GM11168 (cell line): Measurements from ENCODE around the gene MRRF.
"Not testable (repeated sequence)": the region's sequence is repeated elsewhere in the genome, so short reads cannot be mapped to it uniquely, and the experiment has no call there.

Experiments used
- in situ Hi-C: fragments of 300-500 bp; cut with MboI; formaldehyde crosslinking; loops from one replicate; pipeline ENCODE4 v1.12.0; 2022; ENCODE audit warnings: low sequenced_read_pairs; ENCODE audit not compliant: unreplicated experiment

MRRF gene

DNA sequence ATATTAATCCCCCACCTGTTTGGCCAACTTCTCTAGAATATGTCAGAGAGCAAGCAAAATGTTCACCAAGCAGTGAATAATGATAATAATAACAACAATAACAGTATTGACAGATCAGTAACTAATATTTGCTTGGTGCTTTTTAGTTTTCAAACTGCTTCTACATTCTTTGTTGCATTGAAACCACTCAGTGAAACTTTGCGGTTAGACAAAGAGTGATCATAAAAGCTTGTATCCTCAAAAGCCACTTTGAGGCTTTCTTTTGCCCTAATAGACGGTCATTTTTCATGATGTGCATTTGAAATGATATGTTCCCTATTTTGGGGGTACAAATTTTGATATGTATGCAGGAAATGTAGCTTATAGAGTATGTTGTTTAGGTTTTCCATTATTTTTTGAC lies 62.5 kb downstream of the MRRF start:
- in situ Hi-C loops, result no loop called here

DNA sequence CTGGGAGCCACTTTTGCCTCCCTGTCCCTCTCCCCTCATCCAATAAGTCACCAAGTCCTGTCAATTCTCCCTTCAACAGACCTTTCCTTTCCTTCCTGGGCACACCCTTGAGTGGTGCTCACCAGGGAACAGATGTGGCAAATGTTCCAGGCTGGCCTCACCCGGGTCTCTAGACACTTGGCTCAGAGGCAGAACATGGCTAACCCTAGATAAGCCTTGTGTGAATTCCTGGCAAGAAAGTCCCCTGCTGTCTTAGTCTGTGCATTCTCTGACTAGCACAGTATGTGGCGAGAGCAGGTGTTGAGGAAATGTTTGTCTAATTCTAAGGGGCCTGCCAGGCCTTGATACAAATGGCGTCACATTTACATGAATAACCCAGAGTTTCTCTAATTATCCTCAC lies 64.9 kb downstream of the MRRF start:
- in situ Hi-C loops, result no loop called here

DNA sequence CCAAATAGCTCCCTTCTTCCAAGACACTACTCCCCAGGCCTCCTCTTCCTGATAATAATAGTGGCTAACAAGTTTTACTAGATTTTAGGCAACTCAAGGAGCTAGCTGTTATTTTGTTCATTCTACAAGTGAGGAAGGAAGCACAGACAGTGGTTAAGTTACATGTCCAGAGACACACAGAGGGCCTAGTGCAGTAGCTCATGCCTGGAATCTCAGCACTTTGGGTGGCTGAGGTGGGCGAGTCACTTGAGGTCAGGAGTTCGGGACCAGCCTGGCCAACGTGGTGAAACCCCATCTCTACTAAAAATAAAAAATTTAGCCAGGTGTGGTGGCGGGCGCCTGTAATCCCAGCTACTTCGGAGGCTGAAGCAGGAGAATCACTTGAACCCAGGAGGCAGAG lies 65.8 kb downstream of the MRRF start:
- in situ Hi-C loops, result not testable (repeated sequence)

DNA sequence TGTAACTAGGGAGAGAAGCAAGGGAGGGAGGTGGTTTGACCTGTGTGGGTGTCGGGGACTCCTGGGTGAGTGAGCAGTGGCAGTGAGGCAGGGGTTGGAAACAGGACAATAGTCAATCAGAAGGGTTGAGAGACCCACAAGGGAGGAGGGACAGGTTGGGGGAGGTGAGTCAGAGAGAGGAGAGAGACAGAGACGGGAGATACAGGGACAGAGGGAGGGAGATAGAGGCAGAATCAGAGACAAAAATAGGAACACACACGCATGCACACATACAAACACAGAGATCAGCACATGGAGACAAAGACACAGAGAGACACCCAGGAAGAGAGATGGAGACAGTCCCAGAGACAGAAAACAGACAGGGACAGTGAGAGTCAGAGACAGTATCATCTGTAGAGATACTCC lies 66.8 kb downstream of the MRRF start:
- in situ Hi-C loops, result no loop called here

DNA sequence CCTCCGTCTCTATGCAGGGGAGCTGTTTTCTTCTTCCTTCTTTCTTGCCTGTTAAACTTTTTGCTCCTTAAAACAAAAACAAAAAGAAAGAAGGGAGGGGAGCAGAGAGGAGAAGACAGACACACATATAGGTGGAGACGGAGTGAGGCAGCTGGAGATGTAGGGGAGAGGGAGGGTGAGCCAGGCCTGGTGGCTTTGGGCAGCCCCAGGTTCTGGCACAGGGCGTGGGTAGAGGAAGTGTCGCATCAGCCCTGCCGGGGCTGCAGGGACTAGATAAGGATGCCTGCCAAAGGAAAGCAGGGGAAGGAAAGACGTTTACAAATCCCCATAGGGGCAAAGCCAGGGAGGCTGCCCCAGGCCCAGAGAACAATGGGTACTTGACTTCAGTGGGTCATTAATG lies 67.4 kb downstream of the MRRF start:
- in situ Hi-C loops, result no loop called here

DNA sequence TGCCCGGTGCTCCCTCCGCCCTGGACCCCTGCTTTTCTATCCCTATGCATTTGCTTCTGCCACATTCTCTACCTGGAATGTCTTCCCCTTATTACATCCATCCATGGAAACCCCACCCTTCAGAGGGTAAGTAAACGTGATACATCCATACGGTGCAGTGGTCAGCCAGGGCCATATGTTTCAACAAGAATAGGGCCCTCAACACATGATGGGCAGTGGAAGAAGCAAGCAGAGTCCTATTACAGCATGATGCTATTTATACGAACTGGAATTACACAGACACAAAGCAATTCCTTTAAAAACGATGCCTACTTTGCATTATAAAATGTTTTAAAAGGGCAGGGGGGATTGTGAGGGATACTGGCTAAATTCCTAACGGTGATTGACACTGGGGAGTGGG lies 68.0 kb downstream of the MRRF start:
- in situ Hi-C loops, result no loop called here

DNA sequence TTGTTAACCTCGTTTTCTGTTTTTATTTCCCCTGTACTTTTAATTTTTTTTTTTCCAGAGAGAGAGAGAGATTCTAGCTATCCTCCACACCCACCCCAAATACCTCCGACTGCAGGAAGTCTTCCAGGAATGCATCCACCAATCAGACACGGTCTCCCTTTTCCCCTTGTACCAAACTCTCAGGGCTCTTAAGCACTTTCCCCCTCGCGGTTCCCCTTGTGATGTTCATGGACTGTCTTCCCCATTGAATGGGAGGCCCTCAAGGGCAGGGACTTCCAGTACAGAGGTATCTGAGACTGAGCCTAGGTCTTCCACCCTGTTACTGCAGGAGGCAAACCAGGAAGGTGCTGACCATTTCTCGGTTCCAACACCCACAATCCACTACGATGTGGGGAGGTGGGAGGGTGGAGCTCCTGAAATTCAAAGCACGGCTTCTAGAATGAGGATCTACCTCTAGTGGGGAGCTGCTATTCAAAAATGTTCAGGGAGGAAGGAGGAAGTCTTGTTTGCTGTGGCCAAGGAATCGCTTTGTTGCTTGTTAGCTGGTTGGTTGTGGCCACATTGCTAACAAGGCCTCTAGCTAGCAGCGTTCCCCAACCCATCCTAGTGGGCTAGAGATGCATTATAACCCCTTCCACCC lies 68.6 kb downstream of the MRRF start:
- in situ Hi-C loops, result no loop called here

GRCh38 chr9:122334916-122335315 lies 70.2 kb downstream of the MRRF start:
- in situ Hi-C loops, result no loop called here

GRCh38 chr9:122336189-122336588 lies 71.5 kb downstream of the MRRF start:
- in situ Hi-C loops, result no loop called here

DNA sequence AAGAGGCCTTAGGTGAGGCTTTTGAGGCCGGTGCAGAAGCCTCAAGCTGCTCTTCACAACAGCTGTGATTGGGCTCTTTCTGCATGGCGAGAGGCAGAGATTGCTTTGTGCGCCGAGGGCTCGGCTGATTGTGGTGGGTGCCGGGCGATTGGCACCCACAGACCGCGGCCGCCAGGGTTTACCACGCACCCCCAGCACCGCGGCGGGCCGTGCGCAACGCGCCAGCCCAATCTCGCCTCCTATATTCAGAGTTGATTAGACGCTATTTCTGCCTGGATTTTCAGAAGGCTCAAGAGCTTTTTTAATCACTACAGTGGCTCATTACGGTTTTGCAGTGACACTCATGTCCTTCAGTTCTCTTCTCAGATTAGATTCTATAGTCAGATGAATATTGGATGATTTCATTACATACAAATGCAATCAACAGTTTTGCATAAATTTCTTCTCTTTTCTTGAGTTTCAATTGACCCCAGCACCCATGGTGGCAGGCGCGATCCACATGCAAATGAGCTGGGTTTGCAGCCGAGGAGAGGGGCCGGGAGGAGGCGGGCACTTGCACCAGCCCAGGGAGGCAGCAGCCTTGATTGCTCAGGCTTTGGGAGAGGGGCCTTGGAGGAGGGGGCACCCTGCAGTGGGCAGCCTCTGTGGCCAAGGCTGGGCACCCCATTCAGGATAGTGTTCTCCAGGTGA lies 72.3 kb downstream of the MRRF start:
- in situ Hi-C loops, result no loop called here

- in situ Hi-C loops, result no loop called here
These were observed 72.9 kb downstream of the MRRF start for GRCh38 chr9:122337556-122337929.

GRCh38 chr9:122338536-122338935 lies 73.9 kb downstream of the MRRF start:
- in situ Hi-C loops, result no loop called here

DNA sequence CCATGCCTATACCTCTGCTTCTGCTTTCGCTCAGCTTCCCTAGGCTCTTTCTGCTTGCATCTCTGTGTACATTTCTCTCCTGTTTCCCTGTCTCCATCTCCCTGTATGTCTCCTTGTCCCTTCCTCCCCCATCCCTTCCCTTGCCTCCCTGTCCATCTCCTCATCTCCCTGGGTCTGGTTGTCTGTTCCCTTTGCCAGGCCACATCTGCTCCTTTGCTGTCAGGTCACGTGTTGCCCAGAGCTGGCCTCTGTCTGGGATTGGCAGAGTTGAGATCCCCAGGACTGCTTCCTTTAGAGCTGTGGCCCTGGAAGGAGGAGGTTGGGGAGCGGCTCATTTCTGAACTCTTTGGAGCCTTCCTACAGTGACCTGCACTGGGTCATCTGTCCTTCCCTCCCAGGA lies 74.3 kb downstream of the MRRF start:
- in situ Hi-C loops, result no loop called here

GRCh38 chr9:122339579-122339978 lies 74.9 kb downstream of the MRRF start:
- in situ Hi-C loops, result no loop called here

DNA sequence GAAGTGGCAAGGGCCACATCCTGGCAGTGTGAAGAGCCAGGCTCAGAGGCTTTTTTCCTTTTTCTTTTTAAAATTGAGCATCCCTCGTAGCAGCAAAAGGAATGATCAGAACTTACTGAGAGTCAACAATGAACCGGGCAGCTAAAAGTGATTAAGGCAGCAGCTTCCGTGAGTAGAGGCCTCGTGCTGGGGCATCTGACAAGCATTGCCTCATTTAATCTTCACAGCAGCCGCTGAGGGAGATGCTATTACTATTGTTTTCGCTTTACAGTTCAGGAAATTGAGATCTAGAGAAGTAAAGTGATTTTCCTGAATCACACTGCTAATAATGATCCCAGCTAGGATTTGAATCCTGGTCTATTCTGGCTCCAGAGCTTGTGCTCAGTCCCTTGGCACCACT lies 75.5 kb downstream of the MRRF start:
- in situ Hi-C loops, result no loop called here

DNA sequence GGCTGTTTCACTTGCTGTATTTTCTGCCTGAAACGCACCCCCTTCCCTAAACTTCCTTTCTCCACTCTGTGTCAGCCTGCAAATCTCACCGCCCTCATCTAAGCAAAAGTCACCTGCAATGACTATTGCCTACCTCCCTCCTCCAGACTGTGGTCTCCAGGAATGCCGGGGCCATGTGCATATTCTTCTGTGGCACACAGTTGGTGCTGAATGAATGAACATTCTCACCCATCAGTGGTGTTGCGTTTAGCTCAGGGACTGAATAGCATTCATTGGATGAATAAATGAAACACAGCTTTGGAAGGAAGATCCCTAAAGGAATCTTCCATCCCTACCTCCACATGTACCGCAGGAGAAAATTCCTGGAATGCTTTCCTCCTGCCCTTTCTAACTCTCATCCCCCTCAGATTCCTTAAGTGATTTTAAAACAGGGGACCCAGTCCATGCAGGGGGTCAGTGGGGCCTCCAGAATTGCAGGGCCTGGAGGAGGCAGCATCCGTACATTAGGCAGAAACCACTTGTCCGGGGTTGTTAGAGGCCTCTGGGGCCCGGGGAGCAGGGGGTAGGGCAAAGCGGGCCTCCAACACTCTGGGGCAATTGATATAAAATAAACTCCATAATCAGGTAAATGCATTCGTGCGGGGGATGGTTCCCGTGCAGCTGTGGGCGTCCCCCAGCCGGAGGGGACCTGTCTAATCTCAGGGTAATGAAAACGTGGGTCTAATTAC lies 77.8 kb downstream of the MRRF start:
- in situ Hi-C loops, result no loop called here

- in situ Hi-C loops, result no loop called here
These were observed 82.0 kb downstream of the MRRF start for GRCh38 chr9:122346478-122347347.

DNA sequence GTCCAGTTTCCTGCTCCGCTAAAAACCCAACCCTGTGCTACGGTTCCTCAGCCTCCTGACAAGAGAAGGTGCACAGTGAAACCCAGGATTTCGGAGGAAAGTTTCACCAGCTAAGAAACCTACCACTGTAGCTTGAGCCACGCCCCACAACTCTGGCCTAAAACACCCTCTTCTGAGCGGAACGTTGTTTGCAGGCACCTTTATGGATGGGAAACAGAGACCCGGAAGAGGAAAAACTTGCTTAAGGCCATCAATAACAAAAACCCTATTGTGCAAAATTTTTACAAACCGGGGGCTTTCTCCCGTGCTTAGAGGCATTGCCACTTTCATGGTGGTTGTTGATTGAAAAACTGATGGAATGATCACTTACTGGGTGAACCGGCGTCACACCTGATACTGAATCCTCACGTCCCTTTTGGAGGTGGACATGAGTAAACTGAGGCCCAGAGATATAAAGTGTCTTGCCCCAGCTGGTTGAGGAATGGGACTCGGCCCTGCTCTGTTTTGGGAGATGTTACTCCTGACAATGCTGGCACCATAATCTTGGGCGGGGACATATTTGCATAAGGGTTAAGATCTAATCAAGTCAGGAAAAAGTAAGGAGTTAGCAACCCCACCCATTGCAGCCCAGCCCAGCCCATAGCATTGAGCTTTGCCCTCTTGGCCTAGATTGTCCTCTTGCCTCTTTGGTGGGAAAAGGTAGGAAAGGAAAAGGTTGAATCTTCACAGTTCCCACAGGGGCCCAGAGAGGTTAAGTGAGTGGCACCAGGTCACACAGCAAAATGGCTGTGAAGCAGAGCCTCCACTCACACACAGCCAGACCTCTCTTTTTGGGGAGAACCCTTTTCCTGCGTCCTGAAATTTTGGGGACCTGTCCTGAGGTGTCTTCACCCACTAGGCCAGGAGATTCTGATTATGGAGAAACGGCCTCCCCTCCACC lies 82.9 kb downstream of the MRRF start:
- in situ Hi-C loops, result no loop called here

DNA sequence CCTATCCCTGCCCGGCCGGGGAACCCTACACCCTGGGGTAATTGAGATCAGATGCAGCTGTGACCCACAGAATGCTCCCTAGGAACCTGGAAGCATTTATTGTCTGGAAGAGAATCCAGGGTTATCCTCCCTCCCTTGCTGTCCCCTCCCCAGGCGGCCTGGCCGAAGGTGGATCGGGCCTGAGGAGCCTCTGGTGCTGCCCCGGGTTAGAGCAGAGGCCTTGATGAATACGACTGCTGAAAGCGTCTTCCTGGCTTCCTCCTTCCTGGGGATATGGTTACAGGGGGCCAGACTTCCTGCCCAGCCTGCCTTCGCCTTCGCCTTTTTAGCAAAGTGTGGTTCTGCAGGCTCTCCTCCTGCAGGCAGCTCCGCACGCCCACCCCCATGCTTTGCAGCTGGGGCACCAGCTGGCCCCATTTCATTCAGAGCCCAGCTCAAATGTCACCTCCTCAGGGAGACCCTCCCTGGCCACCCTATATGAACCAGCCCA lies 83.7 kb downstream of the MRRF start:
- in situ Hi-C loops, result no loop called here
